ENCODE results near the gene STK26.

- TF ChIP-seq EZH2 (IDR thresholded peaks at IDR 0.05; ENCODE audit: low read depth, unreplicated experiment) (no peak), CTCF (conservative IDR thresholded peaks at IDR 0.05; ENCODE audit: low read depth in 2 of 2) (no peak), POLR2AphosphoS5 (IDR thresholded peaks at IDR 0.05; ENCODE audit: low read depth) (no peak), CREB1 (CRISPR knock-in tag; IDR thresholded peaks at IDR 0.05; ENCODE audit: low read depth) (no peak), EZH2phosphoT487 (IDR thresholded peaks at IDR 0.05; ENCODE audit: unreplicated experiment) (no peak), STAT1 (IDR thresholded peaks at IDR 0.05; ENCODE audit: unreplicated experiment) (no peak), NANOG (IDR thresholded peaks at IDR 0.05; ENCODE audit: borderline replicate concordance) (no peak), REST (IDR thresholded peaks at IDR 0.05; ENCODE audit: unreplicated experiment) (no peak), ZNF462 (CRISPR knock-in tag; IDR thresholded peaks at IDR 0.05) (no peak), JUNB (IDR thresholded peaks at IDR 0.05; ENCODE audit: unreplicated experiment) (no peak)
Observed at GRCh38 chrX:132101799-132102198, 78.7 kb downstream of the STK26 start.

Measured in GM23338 (cell line).